ENCODE data around the gene CRKL.

GRCh38 chr22:20899827-20900423 is 17.3 kb upstream of the CRKL start:
- TF ChIP-seq CTCF (conservative IDR thresholded peaks at IDR 0.05; ENCODE audit: low read depth, low read length) (no peak), EZH2 (IDR thresholded peaks at IDR 0.05; ENCODE audit: borderline replicate concordance, low read depth, low read length, poor library complexity, severe bottlenecking) (no peak)

All from A673 (cell line).